HG03469 (cell line): Measurements from ENCODE around the gene P4HB.

Source experiments
- ATAC-seq: cut with Tn5 transposase; IDR thresholded peaks from one replicate; pipeline ENCODE4 v1.9.1; 2021; ENCODE audit warnings: mild to moderate bottlenecking, moderate library complexity, moderate number of reproducible peaks; ENCODE audit not compliant: unreplicated experiment

P4HB gene

GRCh38 chr17:81859906-81860755 lies at the start of gene P4HB:
P4HB (minus strand) TSS chr17:81860535; CDS start chr17:81860471, 64 bp downstream.
- ATAC-seq: no peak

- ATAC-seq: no peak
These were observed 48.9 kb upstream of the P4HB start for GRCh38 chr17:81909231-81909630.

- ATAC-seq: no peak
These were observed 48.5 kb upstream of the P4HB start for GRCh38 chr17:81908793-81909192.

GRCh38 chr17:81907219-81908145 lies 47.1 kb upstream of the P4HB start:
- ATAC-seq: no peak

GRCh38 chr17:81906476-81907218 lies 46.3 kb upstream of the P4HB start:
- ATAC-seq: no peak

GRCh38 chr17:81905993-81906392 lies 45.7 kb upstream of the P4HB start:
- no peak for ATAC-seq

- ATAC-seq: no peak
These were observed 45.1 kb upstream of the P4HB start for GRCh38 chr17:81905424-81905875.

GRCh38 chr17:81904600-81905423 lies 44.5 kb upstream of the P4HB start:
- ATAC-seq: no peak

GRCh38 chr17:81903896-81904599 lies 43.7 kb upstream of the P4HB start:
- no peak for ATAC-seq

GRCh38 chr17:81903415-81903831 lies 43.1 kb upstream of the P4HB start:
- ATAC-seq: no peak

GRCh38 chr17:81902653-81903414 lies 42.5 kb upstream of the P4HB start:
- ATAC-seq: no peak

GRCh38 chr17:81902023-81902652 lies 41.8 kb upstream of the P4HB start, which contains the start of gene NPB:
NPB (plus strand) TSS chr17:81902238; CDS start chr17:81902278, 40 bp downstream.
- ATAC-seq: no peak

- no peak for ATAC-seq
These were observed 41.1 kb upstream of the P4HB start for GRCh38 chr17:81901167-81902022.

GRCh38 chr17:81900181-81900820 lies 40.0 kb upstream of the P4HB start:
- ATAC-seq: no peak

- ATAC-seq: no peak
These were observed 39.3 kb upstream of the P4HB start for GRCh38 chr17:81899514-81900166.

- no peak for ATAC-seq
These were observed 38.5 kb upstream of the P4HB start for GRCh38 chr17:81898885-81899284.
